Measurements from ENCODE around the gene CHEK2.
"Not testable (repeated sequence)": the region's sequence is repeated elsewhere in the genome, so short reads cannot be mapped to it uniquely, and the experiment has no call there.

Gene CHEK2

GRCh38 chr22:28711341-28711740, 30.3 kb downstream of the CHEK2 start:
- H3K4me3 ChIP-seq (ENCODE audit: low read depth, low read length) = no peak overlapping the region
- TF ChIP-seq, protein P1, sequence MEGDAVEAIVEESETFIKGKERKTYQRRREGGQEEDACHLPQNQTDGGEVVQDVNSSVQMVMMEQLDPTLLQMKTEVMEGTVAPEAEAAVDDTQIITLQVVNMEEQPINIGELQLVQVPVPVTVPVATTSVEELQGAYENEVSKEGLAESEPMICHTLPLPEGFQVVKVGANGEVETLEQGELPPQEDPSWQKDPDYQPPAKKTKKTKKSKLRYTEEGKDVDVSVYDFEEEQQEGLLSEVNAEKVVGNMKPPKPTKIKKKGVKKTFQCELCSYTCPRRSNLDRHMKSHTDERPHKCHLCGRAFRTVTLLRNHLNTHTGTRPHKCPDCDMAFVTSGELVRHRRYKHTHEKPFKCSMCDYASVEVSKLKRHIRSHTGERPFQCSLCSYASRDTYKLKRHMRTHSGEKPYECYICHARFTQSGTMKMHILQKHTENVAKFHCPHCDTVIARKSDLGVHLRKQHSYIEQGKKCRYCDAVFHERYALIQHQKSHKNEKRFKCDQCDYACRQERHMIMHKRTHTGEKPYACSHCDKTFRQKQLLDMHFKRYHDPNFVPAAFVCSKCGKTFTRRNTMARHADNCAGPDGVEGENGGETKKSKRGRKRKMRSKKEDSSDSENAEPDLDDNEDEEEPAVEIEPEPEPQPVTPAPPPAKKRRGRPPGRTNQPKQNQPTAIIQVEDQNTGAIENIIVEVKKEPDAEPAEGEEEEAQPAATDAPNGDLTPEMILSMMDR (IDR thresholded peaks at IDR 0.05; ENCODE audit: low read depth, low read length, missing control alignments) = no peak
- no peak for DNase-seq (ENCODE audit: low read depth)

DNA sequence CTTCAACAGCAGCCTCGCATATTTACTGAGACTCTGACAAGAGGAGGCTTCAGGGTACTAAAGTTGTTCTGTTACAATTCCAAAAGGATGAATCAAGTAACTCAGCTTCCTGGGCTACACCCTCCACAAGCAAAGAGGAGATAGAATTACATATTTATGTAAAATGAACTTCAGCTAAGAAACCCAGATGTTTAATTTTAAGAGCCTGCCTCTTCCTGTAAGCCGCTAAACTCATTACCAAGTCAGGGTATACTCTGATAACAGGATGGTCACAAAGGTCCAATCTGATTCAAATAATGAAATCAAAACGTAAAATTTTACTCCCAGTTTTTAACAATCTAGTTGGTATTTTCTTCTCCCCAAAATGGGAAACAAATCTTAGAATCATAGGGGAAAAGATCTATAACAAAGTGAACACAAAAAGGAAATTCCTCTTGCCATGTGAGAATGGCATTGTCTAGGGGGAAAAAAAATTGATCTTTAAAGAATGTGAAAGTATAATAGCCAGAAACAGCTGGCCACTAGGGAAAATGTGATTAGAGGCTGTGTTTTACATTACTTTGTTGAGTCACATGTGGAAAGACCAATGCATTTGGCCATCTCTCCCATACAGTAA, 30.9 kb downstream of the CHEK2 start:
- no peak for DNase-seq (ENCODE audit: low read depth)
- no peak overlapping the region for H3K4me3 ChIP-seq (ENCODE audit: low read depth, low read length)
- TF ChIP-seq, protein P1 (IDR thresholded peaks at IDR 0.05; ENCODE audit: low read depth, low read length, missing control alignments) = no peak

GRCh38 chr22:28710107-28710506, 31.5 kb downstream of the CHEK2 start:
- TF ChIP-seq, protein P1 (IDR thresholded peaks at IDR 0.05; ENCODE audit: low read depth, low read length, missing control alignments) = no peak
- DNase-seq (ENCODE audit: low read depth) = no peak
- no peak overlapping the region for H3K4me3 ChIP-seq (ENCODE audit: low read depth, low read length)

DNA sequence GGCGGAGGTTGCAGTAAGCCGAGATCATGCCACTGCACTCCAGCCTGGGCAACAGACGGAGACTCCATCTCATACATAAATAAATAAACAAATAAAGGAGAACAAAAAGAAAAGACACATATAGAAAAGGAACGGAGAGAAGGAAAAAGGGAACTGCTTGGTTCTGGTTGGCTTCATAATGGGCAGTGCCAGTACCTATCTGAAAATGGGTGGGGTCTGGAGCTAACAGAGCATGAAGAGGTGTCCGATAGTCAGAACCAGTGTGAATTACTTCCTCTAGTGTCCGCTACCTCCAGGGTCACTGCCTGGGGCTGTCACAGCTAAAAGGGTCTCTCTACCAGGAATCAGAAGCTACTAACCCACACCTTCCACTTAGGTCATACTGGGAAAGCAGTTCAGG, 34.8 kb downstream of the CHEK2 start:
- TF ChIP-seq, protein P1 (IDR thresholded peaks at IDR 0.05; ENCODE audit: low read depth, low read length, missing control alignments) = no peak
- H3K4me3 ChIP-seq (ENCODE audit: low read depth, low read length) = no peak overlapping the region
- peak; percentile 8 for DNase-seq (ENCODE audit: low read depth)

- H3K4me3 ChIP-seq (ENCODE audit: low read depth, low read length) = no peak overlapping the region
- TF ChIP-seq, protein P1 (IDR thresholded peaks at IDR 0.05; ENCODE audit: low read depth, low read length, missing control alignments) = no peak
- no peak for DNase-seq (ENCODE audit: low read depth)
Observed at GRCh38 chr22:28703436-28703835, 38.2 kb downstream of the CHEK2 start.

DNA sequence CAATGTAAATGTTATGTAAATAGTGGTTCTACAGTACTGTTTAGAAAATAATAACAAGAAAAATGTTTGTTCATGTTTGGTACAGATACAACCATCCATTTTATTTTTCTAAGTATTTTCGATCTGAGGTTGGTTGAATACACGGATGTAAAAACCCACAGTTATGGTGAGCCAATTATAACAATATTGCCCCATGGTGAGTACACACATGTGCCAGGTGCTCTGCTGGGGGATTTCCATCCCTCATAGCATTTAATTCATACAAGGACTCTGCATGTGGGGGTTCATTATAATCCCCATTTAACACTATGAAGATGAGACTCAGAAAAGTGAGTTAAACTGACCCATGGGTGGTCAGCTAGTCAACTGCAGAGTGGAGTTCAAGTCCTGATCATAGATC, 38.7 kb downstream of the CHEK2 start:
- H3K4me3 ChIP-seq (ENCODE audit: low read depth, low read length) = no peak overlapping the region
- DNase-seq (ENCODE audit: low read depth) = no peak
- TF ChIP-seq, protein P1 (IDR thresholded peaks at IDR 0.05; ENCODE audit: low read depth, low read length, missing control alignments) = no peak

DNA sequence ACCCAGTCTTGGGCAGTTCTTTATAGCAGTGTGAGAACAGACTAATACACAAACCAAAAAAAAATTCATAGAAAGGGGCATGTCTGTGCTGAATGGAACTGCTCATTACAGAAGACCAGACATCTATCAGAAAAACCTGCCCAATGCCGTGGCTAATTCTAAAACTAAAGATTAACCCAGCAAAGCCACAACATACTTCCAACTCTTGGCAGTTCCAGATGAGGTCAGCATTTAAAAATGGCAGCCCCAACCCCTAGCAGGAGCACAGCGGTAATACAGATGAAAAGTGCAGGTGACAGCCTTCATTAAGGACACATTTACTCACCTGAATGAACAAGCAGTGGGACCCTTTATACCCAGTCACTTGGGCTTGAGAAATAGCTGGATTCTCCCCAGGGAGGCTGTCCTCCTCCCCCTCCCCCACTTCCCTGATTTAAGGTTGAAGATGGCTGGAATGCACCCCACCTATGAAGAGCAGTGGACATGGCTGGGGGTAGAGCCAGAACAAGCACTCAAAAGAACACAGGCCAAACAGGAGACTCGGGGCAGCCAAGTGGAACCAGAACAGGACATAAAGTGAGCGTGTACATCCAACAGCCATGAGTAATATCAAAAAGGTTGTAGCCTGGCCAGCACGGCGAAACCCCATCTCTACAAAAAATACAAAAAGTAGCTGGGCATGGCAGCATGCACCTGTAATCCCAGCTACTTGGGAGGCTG, 48.4 kb downstream of the CHEK2 start:
- H3K4me3 ChIP-seq (ENCODE audit: low read depth, low read length); DNase-seq (ENCODE audit: low read depth): not testable (repeated sequence)

DNA sequence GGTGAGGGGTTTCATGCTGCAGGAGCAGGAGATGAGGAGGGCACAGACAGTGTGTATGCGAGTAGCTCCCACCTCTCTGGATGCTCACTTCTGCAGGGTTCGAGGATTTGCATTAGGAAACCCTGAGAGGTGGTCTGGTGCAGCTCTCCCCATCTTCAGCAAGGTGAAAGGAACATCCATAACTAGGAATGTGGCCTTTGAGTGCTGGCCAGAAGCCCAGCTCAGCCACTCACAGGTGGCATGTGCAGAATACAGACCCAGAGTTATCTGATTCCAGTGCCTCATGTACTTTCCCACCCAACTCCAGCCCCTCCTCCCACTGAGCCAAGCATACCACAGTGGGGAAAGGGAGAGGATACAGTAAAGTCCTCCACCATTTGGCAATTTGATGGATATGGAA, 51.8 kb downstream of the CHEK2 start:
- DNase-seq (ENCODE audit: low read depth) = not testable (repeated sequence)

GRCh38 chr22:28682966-28683365, 58.7 kb downstream of the CHEK2 start:
- DNase-seq (ENCODE audit: low read depth); H3K4me3 ChIP-seq (ENCODE audit: low read depth, low read length): not testable (repeated sequence)

More for the DNA sequence above, 51.8 kb downstream of the CHEK2 start:
- H3K4me3 ChIP-seq (ENCODE audit: low read depth, low read length) = not testable (repeated sequence)

- not testable (repeated sequence) for H3K4me3 ChIP-seq (ENCODE audit: low read depth, low read length); DNase-seq (ENCODE audit: low read depth)
Observed at GRCh38 chr22:28680813-28681490, 60.7 kb downstream of the CHEK2 start.

All from GM12864 (cell line).